IMR-90 (cell line): ENCODE results near the gene OR5C1. TPM values are rescaled to one million over a fixed set of nuclear protein-coding genes. Genes with fewer than 3 reads are reported as not detected.

ENCODE experiments used
- ATAC-seq: fragments of 200-7000 bp; cut with Tn5 transposase; 2 replicates; pipeline ENCODE4 v1.9.1; 2020; ENCODE audit warnings: low read depth, mild to moderate bottlenecking, moderate library complexity
- BruUV-seq: library from RNA; stranded (reverse); fragments of 400-500 nt; replicated peaks from 2 replicates; lab custom pipeline; 2021; lab: Mats Ljungman, UMichigan
- CTCF ChIA-PET: fragments of 300-600 bp; formaldehyde crosslinking; extraction: SDS; loops from one replicate; lab custom pipeline; 2021; ENCODE audit warnings: antibody characterized with exemption; lab: Yijun Ruan, JAX
- POLR2A ChIA-PET: fragments of 300-600 bp; sonication (Branson Sonifier 250); formaldehyde crosslinking; loops from one replicate; lab custom pipeline; 2022; ENCODE audit warnings: antibody characterized with exemption; ENCODE audit not compliant: unreplicated experiment; lab: Charles Lee
- DNase-seq: peaks from one replicate; pipeline ENCODE4 v3.0.0; 2013
- H2AFZ ChIP-seq: replicated peaks from 2 replicates; pipeline ENCODE3; 2013; ENCODE audit warnings: low read length, mild to moderate bottlenecking; ENCODE audit not compliant: poor library complexity
- H2AK5ac ChIP-seq: 2 replicates; pipeline ENCODE4 v1.6.1; 2013; ENCODE audit warnings: low read depth, low read length, inconsistent platforms
- H2AK9ac ChIP-seq: replicated peaks from 2 replicates; pipeline ENCODE3; 2013; ENCODE audit warnings: mild to moderate bottlenecking, low read depth, low read length, moderate library complexity; ENCODE audit not compliant: poor library complexity
- H2BK120ac ChIP-seq: 2 replicates; pipeline ENCODE4 v1.6.1; 2013; ENCODE audit warnings: low read depth, low read length, inconsistent platforms
- H2BK15ac ChIP-seq: 3 replicates; pipeline ENCODE4 v1.6.1; 2013; ENCODE audit warnings: low read depth, low read length, inconsistent platforms
- H2BK20ac ChIP-seq: 2 replicates; pipeline ENCODE4 v1.6.1; 2013; ENCODE audit warnings: low read depth, mild to moderate bottlenecking, inconsistent platforms, low read length, moderate library complexity
- H2BK5ac ChIP-seq: 2 replicates; pipeline ENCODE4 v1.6.1; 2013; ENCODE audit warnings: mild to moderate bottlenecking, low read depth, low read length, inconsistent platforms; ENCODE audit not compliant: poor library complexity, severe bottlenecking
- H3K14ac ChIP-seq: replicated peaks from 2 replicates; pipeline ENCODE4 v1.6.1; 2013; ENCODE audit warnings: low read depth, low read length, inconsistent platforms
- H3K18ac ChIP-seq: 2 replicates; pipeline ENCODE4 v1.6.1; 2013; ENCODE audit warnings: low read depth, low read length, control low read depth
- H3K23ac ChIP-seq: 2 replicates; pipeline ENCODE4 v1.6.1; 2013; ENCODE audit warnings: low read depth, low read length, inconsistent platforms
- H3K27ac ChIP-seq: 2 replicates; pipeline ENCODE4 v1.5.1; 2013; ENCODE audit warnings: mild to moderate bottlenecking, control low read depth, low read length; ENCODE audit not compliant: insufficient read depth
- H3K27me3 ChIP-seq: 2 replicates; pipeline ENCODE4 v1.6.1; 2013; ENCODE audit warnings: low read length; ENCODE audit not compliant: control insufficient read depth, insufficient read depth
- H3K36me3 ChIP-seq: 2 replicates; pipeline ENCODE4 v1.6.1; 2013; ENCODE audit warnings: low read length, mixed read lengths; ENCODE audit not compliant: control insufficient read depth, insufficient read depth
- H3K4ac ChIP-seq: 2 replicates; pipeline ENCODE4 v1.6.1; 2013; ENCODE audit warnings: low read depth, low read length, inconsistent platforms
- H3K4me1 ChIP-seq: 2 replicates; pipeline ENCODE4 v1.6.1; 2013; ENCODE audit warnings: low read length, mixed read lengths; ENCODE audit not compliant: control insufficient read depth, insufficient read depth
- H3K4me2 ChIP-seq: 2 replicates; pipeline ENCODE4 v1.6.1; 2013; ENCODE audit warnings: low read depth, mild to moderate bottlenecking, control low read depth, low read length, moderate library complexity
- H3K4me3 ChIP-seq: 2 replicates; pipeline ENCODE4 v1.5.1; 2013; ENCODE audit warnings: low read depth, mild to moderate bottlenecking, control low read depth, low read length, moderate library complexity; ENCODE audit not compliant: insufficient read depth
- H3K56ac ChIP-seq: 2 replicates; pipeline ENCODE4 v1.6.1; 2013; ENCODE audit warnings: low read length, inconsistent platforms; ENCODE audit not compliant: insufficient read depth; ENCODE audit errors: extremely low read depth
- H3K79me1 ChIP-seq, 2 experiments: 2 replicates each; pipeline ENCODE4 v1.6.1; 2013; ENCODE audit warnings: low read length in 2 of 2, inconsistent platforms in 1 of 2, low read depth in 1 of 2
- H3K9ac ChIP-seq: 2 replicates; pipeline ENCODE4 v1.6.1; 2013; ENCODE audit warnings: low read depth, low read length, control low read depth
- H3K9me1 ChIP-seq: 2 replicates; pipeline ENCODE4 v1.6.1; 2013; ENCODE audit warnings: low read length, inconsistent platforms; ENCODE audit not compliant: insufficient read depth
- H3K9me3 ChIP-seq: 2 replicates; pipeline ENCODE4 v1.6.1; 2013; ENCODE audit warnings: low read length; ENCODE audit not compliant: control insufficient read depth, insufficient read depth
- H4K20me1 ChIP-seq: 2 replicates; pipeline ENCODE4 v1.6.1; 2013; ENCODE audit warnings: low read length, inconsistent platforms; ENCODE audit not compliant: insufficient read depth
- H4K5ac ChIP-seq: 2 replicates; pipeline ENCODE4 v1.6.1; 2013; ENCODE audit warnings: mild to moderate bottlenecking, low read depth, low read length, control low read depth
- H4K8ac ChIP-seq, 2 experiments: 2 replicates each; pipeline ENCODE4 v1.6.1; 2013; ENCODE audit warnings: low read depth in 2 of 2, low read length in 2 of 2, control low read depth in 1 of 2, inconsistent platforms in 1 of 2
- H4K91ac ChIP-seq: 2 replicates; pipeline ENCODE4 v1.6.1; 2013; ENCODE audit warnings: low read depth, low read length, inconsistent platforms; ENCODE audit not compliant: insufficient read depth
- BHLHE40 ChIP-seq: fragments of 150-350 bp; IDR thresholded peaks from 2 replicates; pipeline ENCODE4 v1.6.1; 2016; ENCODE audit warnings: mild to moderate bottlenecking, low read depth, low read length
- CEBPB ChIP-seq: IDR thresholded peaks from 2 replicates; pipeline ENCODE4 v1.6.1; 2012; ENCODE audit warnings: low read depth, low read length, improper control_type of control experiment
- CHD1 ChIP-seq: IDR thresholded peaks from 2 replicates; pipeline ENCODE4 v1.6.1; 2012; ENCODE audit warnings: low read depth, low read length, improper control_type of control experiment
- CTCF ChIP-seq: conservative IDR thresholded peaks from 2 replicates; pipeline ENCODE4 v1.5.1; 2012; ENCODE audit warnings: mild to moderate bottlenecking, low read depth, low read length, improper control_type of control experiment
- FOS ChIP-seq: fragments of 150-350 bp; IDR thresholded peaks from 2 replicates; pipeline ENCODE4 v1.6.1; 2016; ENCODE audit warnings: low read depth, low read length
- MAFK ChIP-seq: IDR thresholded peaks from 2 replicates; pipeline ENCODE4 v1.6.1; 2012; ENCODE audit warnings: low read depth, low read length, improper control_type of control experiment
- MAZ ChIP-seq: IDR thresholded peaks from 2 replicates; pipeline ENCODE4 v1.6.1; 2012; ENCODE audit warnings: low read depth, mild to moderate bottlenecking, low read length, improper control_type of control experiment, moderate library complexity, borderline replicate concordance
- MXI1 ChIP-seq: IDR thresholded peaks from 2 replicates; pipeline ENCODE4 v1.6.1; 2012; ENCODE audit warnings: low read depth, mild to moderate bottlenecking, low read length, moderate library complexity, borderline replicate concordance
- NFE2L2 ChIP-seq: fragments of 150-350 bp; IDR thresholded peaks from 2 replicates; pipeline ENCODE4 v1.6.1; 2016; ENCODE audit warnings: low read depth, mild to moderate bottlenecking, low read length
- POLR2A ChIP-seq: IDR thresholded peaks from 2 replicates; pipeline ENCODE4 v1.6.1; 2012; ENCODE audit warnings: mild to moderate bottlenecking, low read depth, low read length
- RAD21 ChIP-seq: IDR thresholded peaks from 2 replicates; pipeline ENCODE4 v1.6.1; 2012; ENCODE audit warnings: low read length, improper control_type of control experiment
- RCOR1 ChIP-seq: IDR thresholded peaks from 2 replicates; pipeline ENCODE4 v1.6.1; 2012; ENCODE audit warnings: mild to moderate bottlenecking, low read length, improper control_type of control experiment; ENCODE audit not compliant: insufficient replicate concordance
- RFX5 ChIP-seq: IDR thresholded peaks from 2 replicates; pipeline ENCODE4 v1.8.0; 2012; ENCODE audit warnings: low read depth, mild to moderate bottlenecking, low read length, moderate library complexity
- SMC3 ChIP-seq: fragments of 150-350 bp; IDR thresholded peaks from 2 replicates; pipeline ENCODE4 v1.6.1; 2016; ENCODE audit warnings: low read depth, mild to moderate bottlenecking, antibody characterized with exemption, low read length, moderate library complexity
- USF2 ChIP-seq: fragments of 150-350 bp; IDR thresholded peaks from 2 replicates; pipeline ENCODE4 v1.6.1; 2017; ENCODE audit warnings: mild to moderate bottlenecking, antibody characterized with exemption, low read length, low read depth
- WGBS, 2 experiments: methylation state at CpG; one replicate each; pipeline versions ENCODE4 v1.1.5 to v1.1.7; 2013; ENCODE audit warnings: missing lambda C conversion rate in 2 of 2; ENCODE audit not compliant: insufficient read length in 1 of 2; ENCODE audit errors: extremely low coverage in 2 of 2; 5-methylcytosine and 5-hydroxymethylcytosine counted together
- dilution Hi-C: fragments of 300-500 bp; cut with HindIII; formaldehyde crosslinking; loops from one replicate; pipeline ENCODE4 v1.14.3; 2018; ENCODE audit warnings: low sequenced_read_pairs; ENCODE audit not compliant: unreplicated experiment
- in situ Hi-C: fragments of 300-500 bp; cut with MboI; formaldehyde crosslinking; loops from 3 replicates; pipeline ENCODE4 v1.14.3; 2019; ENCODE audit warnings: low sequenced_read_pairs, inconsistent platforms, mixed read lengths
- intact Hi-C: fragments of 100-400 bp; cut with micrococcal nuclease; formaldehyde crosslinking; loops from 2 replicates; pipeline ENCODE4 v1.10.0; 2022
- polyA plus RNA-seq, 3 experiments: library from polyadenylated mRNA; depleted of rRNA; stranded (reverse); fragments of >200 nt; gene quantifications; 2 replicates each; pipeline ENCODE4 v1.2.3, GENCODE V29; 2012; ENCODE audit warnings: low replicate concordance in 1 of 3
- total RNA-seq: library from RNA; depleted of rRNA; stranded (reverse); fragments of >200 nt; gene quantifications from 2 replicates; pipeline ENCODE4 v1.2.3, GENCODE V29; 2012
- TF ChIP-seq, protein P1 (sequence below): fragments of 150-350 bp; IDR thresholded peaks from 2 replicates; pipeline ENCODE4 v1.6.1; 2016; ENCODE audit warnings: low read depth, mild to moderate bottlenecking, low read length, moderate library complexity, borderline replicate concordance

Gene OR5C1
- total and polyA plus RNA-seq, 2 of the 4 experiments (the other 2 are of a cell fraction), result not detected

DNA sequence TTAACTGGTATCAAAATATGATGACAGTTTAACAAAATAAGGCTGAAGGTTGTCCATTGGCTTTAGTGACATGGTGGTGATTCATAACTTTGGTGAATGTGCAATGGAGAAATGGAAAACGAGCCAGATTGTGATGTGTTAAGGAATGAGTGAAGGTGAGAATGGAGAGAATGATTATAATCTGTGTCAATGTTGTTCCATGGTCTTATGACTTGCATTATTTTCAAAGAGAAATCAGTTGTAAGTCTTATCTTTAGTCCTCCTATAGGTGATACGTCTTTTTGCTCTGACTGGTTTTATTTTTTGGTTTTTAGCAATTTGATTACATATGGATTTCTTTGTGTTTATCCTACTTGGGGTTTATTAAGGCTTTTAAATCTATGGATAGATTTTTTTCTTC is 33.9 kb upstream of the OR5C1 start:
- no peak overlapping the region for H4K91ac ChIP-seq
- ATAC-seq (no peak), DNase-seq (no peak)
- no peak overlapping the region for H3K4me2 ChIP-seq
- ChIA-PET CTCF (no interaction called here), POLR2A (no interaction called here)
- no peaks in the 10 kb centered on the region for H4K20me1 ChIP-seq
- in situ Hi-C loops, result no loop called here
- no peak overlapping the region for H2BK5ac ChIP-seq
- H3K4me3 ChIP-seq, result no peak overlapping the region
- BruUV-seq, result no TSS peak
- H3K56ac ChIP-seq, result no peak overlapping the region
- no peak overlapping the region for H3K27ac ChIP-seq
- no peak overlapping the region for H2BK20ac ChIP-seq
- no peak overlapping the region for H2AK5ac ChIP-seq
- H2AK9ac ChIP-seq, result no peak overlapping the region
- TF ChIP-seq, protein P1, sequence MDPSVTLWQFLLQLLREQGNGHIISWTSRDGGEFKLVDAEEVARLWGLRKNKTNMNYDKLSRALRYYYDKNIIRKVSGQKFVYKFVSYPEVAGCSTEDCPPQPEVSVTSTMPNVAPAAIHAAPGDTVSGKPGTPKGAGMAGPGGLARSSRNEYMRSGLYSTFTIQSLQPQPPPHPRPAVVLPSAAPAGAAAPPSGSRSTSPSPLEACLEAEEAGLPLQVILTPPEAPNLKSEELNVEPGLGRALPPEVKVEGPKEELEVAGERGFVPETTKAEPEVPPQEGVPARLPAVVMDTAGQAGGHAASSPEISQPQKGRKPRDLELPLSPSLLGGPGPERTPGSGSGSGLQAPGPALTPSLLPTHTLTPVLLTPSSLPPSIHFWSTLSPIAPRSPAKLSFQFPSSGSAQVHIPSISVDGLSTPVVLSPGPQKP, result no peak
- no peak for TF ChIP-seq FOS
- TF ChIP-seq RCOR1, result no peak
- no peak for TF ChIP-seq MXI1
- no peak for TF ChIP-seq POLR2A
- TF ChIP-seq MAFK, result no peak
- TF ChIP-seq MAZ, result no peak
- no peak for TF ChIP-seq BHLHE40
- no peak for TF ChIP-seq CTCF
- TF ChIP-seq SMC3, result no peak
- TF ChIP-seq CHD1, result no peak
- no peak for TF ChIP-seq RFX5
- TF ChIP-seq USF2, result no peak
- TF ChIP-seq RAD21, result no peak
- no peak for TF ChIP-seq NFE2L2
- TF ChIP-seq CEBPB, result no peak
- H2AFZ ChIP-seq, result no peak overlapping the region
- intact Hi-C loops, result no loop called here
- H3K36me3 ChIP-seq, result no peaks in the 10 kb centered on the region
- H3K27me3 ChIP-seq, result peaks cover 1% of the 10 kb centered on the region
- no peak overlapping the region for H2BK120ac ChIP-seq
- no peak overlapping the region for H3K23ac ChIP-seq
- no peak overlapping the region for H3K18ac ChIP-seq
- H4K5ac ChIP-seq, result no peak overlapping the region
- WGBS, 2 experiments, result no CpG with 5 or more reads among the region's 2 CpGs
- H3K4ac ChIP-seq, result no peak overlapping the region
- no peak overlapping the region for H3K9ac ChIP-seq
- no peaks in the 10 kb centered on the region for H3K4me1 ChIP-seq
- H3K79me1 ChIP-seq, result no peaks in the 10 kb centered on the region
- H3K14ac ChIP-seq, result no peak overlapping the region
- H4K8ac ChIP-seq, result no peak overlapping the region
- H3K9me1 ChIP-seq, result no peaks in the 10 kb centered on the region
- peaks cover 2% of the 10 kb centered on the region; the same call in 1 of the 2 replicates for H3K9me3 ChIP-seq
- dilution Hi-C loops, result no loop called here
- no peak overlapping the region for H2BK15ac ChIP-seq
